ENCODE measurements around the gene XYLT1.

Gene XYLT1

GRCh38 chr16:17103216-17103615 is 367.5 kb downstream of the XYLT1 start:
- TF ChIP-seq POLR2A (IDR thresholded peaks at IDR 0.05; ENCODE audit: low read depth, low read length), result no peak
- DNase-seq (ENCODE audit: insufficient read length, low spot score), result no peak
- FAIRE-seq, result no peak

DNA sequence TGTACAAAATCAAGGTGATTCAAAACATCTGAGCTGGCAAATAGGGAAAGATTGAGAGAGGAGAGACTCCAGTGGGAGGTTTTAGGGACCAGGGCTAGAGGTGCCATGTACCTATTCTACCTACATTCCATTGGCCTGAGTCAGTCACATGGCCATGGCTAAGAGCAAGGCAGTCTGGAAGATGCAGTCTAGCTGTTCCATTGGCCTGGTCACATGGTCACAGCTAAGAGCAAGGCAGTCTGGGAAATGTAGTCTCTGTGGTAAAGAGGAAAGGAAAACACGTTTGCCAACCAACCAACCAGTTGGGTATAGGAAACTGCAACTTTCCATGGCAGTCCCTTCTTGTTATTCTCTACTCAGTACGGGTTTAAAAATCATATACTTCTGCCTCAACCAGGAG is 369.1 kb downstream of the XYLT1 start:
- FAIRE-seq (no peak), DNase-seq (ENCODE audit: insufficient read length, low spot score) (no peak)
- no peak for TF ChIP-seq POLR2A (IDR thresholded peaks at IDR 0.05; ENCODE audit: low read depth, low read length)

DNA sequence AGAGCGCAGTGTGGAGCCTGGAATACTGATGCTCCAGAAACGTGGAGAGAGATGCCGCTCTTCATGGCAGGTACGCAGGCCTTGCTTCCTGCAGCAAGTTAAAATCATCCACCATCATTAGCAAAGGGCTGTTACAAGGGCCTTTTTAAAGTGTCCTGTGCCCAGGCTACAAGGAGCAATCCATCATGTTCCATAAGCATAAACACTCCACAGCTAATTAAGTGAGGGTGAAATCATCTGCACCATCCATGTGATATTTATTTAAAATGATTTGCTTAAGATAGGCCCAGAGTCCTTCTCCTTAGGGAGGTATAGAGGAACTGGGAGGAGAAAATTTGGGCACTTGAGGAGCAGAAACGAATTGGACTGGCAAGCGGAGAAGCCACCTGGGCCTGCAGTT is 372.1 kb downstream of the XYLT1 start:
- FAIRE-seq (no peak), DNase-seq (ENCODE audit: insufficient read length, low spot score) (no peak)
- no peak for TF ChIP-seq POLR2A (IDR thresholded peaks at IDR 0.05; ENCODE audit: low read depth, low read length)

- no peak for DNase-seq (ENCODE audit: insufficient read length, low spot score)
- no peak for FAIRE-seq
These were observed 386.6 kb downstream of the XYLT1 start for GRCh38 chr16:17084130-17084529.

GRCh38 chr16:17083628-17084027 is 387.1 kb downstream of the XYLT1 start:
- FAIRE-seq, result no peak
- no peak for DNase-seq (ENCODE audit: insufficient read length, low spot score)

More at GRCh38 chr16:17084130-17084529, 386.6 kb downstream of the XYLT1 start:
- TF ChIP-seq POLR2A (IDR thresholded peaks at IDR 0.05; ENCODE audit: low read depth, low read length), result no peak

GRCh38 chr16:17082095-17082882 is 388.5 kb downstream of the XYLT1 start:
- FAIRE-seq (no peak), DNase-seq (ENCODE audit: insufficient read length, low spot score) (no peak)
- no peak for TF ChIP-seq POLR2A (IDR thresholded peaks at IDR 0.05; ENCODE audit: low read depth, low read length)

More at GRCh38 chr16:17083628-17084027, 387.1 kb downstream of the XYLT1 start:
- no peak for TF ChIP-seq POLR2A (IDR thresholded peaks at IDR 0.05; ENCODE audit: low read depth, low read length)

GRCh38 chr16:17080105-17080504 is 390.7 kb downstream of the XYLT1 start:
- FAIRE-seq (no peak), DNase-seq (ENCODE audit: insufficient read length, low spot score) (no peak)
- TF ChIP-seq POLR2A (IDR thresholded peaks at IDR 0.05; ENCODE audit: low read depth, low read length), result no peak

DNA sequence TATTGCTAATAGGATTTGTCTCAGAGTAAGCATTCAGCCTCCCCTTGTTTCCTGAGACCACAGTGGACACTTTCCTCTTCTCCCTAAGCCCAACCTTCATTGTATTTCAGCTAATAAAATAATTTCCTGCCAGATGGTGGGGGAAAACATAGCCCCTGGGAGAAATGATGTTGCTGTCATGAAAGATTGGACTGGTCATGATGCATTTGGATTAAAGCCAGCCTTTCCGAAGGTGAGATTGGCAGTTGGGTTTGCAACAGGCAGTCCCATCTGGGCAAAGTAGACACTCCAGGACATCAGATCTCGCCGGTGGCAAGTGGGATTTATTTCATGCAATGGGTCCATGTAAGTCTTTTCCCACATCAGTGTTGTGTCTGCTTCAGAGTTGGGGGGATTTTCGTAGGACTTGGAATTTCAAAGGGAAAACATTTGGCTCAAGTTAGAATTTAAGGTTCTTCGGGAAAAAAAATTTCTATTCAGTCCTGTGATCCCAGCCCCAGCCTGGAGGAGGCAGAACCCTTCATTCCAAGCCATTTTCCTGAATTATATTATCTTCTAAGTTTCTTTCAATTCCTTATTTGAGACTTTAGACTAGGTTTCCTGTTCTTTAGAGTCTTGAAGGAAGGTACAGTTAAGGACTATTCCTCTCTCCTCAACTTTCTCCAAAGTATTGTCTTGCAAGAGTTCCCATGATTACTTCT is 391.7 kb downstream of the XYLT1 start:
- TF ChIP-seq POLR2A (IDR thresholded peaks at IDR 0.05; ENCODE audit: low read depth, low read length), result no peak
- DNase-seq (ENCODE audit: insufficient read length, low spot score), result no peak
- FAIRE-seq, result no peak

DNA sequence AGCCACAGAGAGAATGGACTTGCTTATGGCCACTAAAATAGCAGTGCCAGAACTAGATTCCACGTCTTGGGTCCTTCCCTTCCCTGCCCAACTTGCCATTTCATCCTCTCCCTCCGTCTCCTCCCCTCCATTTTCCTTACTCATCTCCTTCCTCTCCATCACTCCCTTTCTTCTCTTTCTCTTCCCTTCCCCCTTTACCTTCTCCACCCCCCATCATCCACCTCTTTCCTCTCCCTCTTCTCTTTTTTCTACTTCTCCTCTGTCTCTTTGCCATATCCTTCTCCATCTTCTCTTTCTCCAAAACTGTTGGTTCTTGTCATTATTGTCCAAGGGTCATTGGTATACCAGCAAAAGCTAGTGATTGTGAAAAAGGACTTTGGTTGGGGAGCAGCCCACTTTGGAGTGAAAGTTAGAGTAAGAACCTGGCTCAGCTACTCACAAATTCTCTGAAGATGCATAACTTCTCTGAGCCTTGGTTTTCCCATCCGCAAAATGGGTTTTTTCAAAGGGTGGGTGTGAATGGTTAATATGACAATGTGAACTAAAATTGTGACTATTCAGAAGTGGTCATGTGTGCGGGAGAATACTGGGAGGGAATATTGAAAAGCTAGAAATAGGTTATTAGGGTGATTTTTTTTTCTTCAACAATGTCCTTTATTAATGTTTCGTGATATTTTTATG is 393.8 kb downstream of the XYLT1 start:
- FAIRE-seq (no peak), DNase-seq (ENCODE audit: insufficient read length, low spot score) (no peak)
- TF ChIP-seq POLR2A (IDR thresholded peaks at IDR 0.05; ENCODE audit: low read depth, low read length), result no peak

- TF ChIP-seq POLR2A (IDR thresholded peaks at IDR 0.05; ENCODE audit: low read depth, low read length), result no peak
- no peak for FAIRE-seq
- DNase-seq (ENCODE audit: insufficient read length, low spot score), result no peak
These were observed 394.5 kb downstream of the XYLT1 start for GRCh38 chr16:17076092-17076754.

- DNase-seq (ENCODE audit: insufficient read length, low spot score), result no peak
- no peak for TF ChIP-seq POLR2A (IDR thresholded peaks at IDR 0.05; ENCODE audit: low read depth, low read length)
- no peak for FAIRE-seq
These were observed 398.7 kb downstream of the XYLT1 start for GRCh38 chr16:17072104-17072503.

- no peak for FAIRE-seq
- TF ChIP-seq POLR2A (IDR thresholded peaks at IDR 0.05; ENCODE audit: low read depth, low read length), result no peak
- DNase-seq (ENCODE audit: insufficient read length, low spot score), result no peak
These were observed 399.7 kb downstream of the XYLT1 start for GRCh38 chr16:17070882-17071592.

GRCh38 chr16:17069681-17070080 is 401.1 kb downstream of the XYLT1 start:
- FAIRE-seq (no peak), DNase-seq (ENCODE audit: insufficient read length, low spot score) (no peak)
- TF ChIP-seq POLR2A (IDR thresholded peaks at IDR 0.05; ENCODE audit: low read depth, low read length), result no peak
